Tibial nerve (tissue), 4 donors: Measurements from ENCODE around the gene UQCRQ.

Source experiments
- EP300 ChIP-seq, 2 donors: sonication (generic); formaldehyde crosslinking; IDR thresholded peaks; one replicate each; pipeline ENCODE4 v1.6.1; 2017; ENCODE audit warnings: antibody characterized with exemption in 2 of 2, mild to moderate bottlenecking in 1 of 2
- POLR2A ChIP-seq, 2 donors: fragments of 450-650 bp; IDR thresholded peaks; one replicate each; pipeline ENCODE4 v1.6.1; 2017; ENCODE audit warnings: antibody characterized with exemption in 2 of 2, mild to moderate bottlenecking in 2 of 2, moderate library complexity in 2 of 2
- TF ChIP-seq, protein P1 (sequence below), 5 experiments: fragments of 200-600 bp in 3 of 5; fragments of 450-650 bp in 2 of 5; sonication (generic) in 3 of 5; IDR thresholded peaks; one replicate each; pipeline ENCODE4 v1.5.1; 2016 to 2019; ENCODE audit warnings: antibody characterized with exemption in 5 of 5, mild to moderate bottlenecking in 3 of 5, moderate library complexity in 2 of 5

GRCh38 chr5:132825033-132825833, 41.2 kb upstream of the UQCRQ start:
- TF ChIP-seq, protein P1, sequence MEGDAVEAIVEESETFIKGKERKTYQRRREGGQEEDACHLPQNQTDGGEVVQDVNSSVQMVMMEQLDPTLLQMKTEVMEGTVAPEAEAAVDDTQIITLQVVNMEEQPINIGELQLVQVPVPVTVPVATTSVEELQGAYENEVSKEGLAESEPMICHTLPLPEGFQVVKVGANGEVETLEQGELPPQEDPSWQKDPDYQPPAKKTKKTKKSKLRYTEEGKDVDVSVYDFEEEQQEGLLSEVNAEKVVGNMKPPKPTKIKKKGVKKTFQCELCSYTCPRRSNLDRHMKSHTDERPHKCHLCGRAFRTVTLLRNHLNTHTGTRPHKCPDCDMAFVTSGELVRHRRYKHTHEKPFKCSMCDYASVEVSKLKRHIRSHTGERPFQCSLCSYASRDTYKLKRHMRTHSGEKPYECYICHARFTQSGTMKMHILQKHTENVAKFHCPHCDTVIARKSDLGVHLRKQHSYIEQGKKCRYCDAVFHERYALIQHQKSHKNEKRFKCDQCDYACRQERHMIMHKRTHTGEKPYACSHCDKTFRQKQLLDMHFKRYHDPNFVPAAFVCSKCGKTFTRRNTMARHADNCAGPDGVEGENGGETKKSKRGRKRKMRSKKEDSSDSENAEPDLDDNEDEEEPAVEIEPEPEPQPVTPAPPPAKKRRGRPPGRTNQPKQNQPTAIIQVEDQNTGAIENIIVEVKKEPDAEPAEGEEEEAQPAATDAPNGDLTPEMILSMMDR (IDR thresholded peaks at IDR 0.05), result no peak
- TF ChIP-seq POLR2A (IDR thresholded peaks at IDR 0.05) (no peak), EP300 (IDR thresholded peaks at IDR 0.05) (no peak)
